Peyer's patch (tissue), 4 donors: Measurements from ENCODE around the gene LURAP1L.

Source experiments
- POLR2A ChIP-seq, 2 donors: fragments of 450-650 bp; IDR thresholded peaks; one replicate each; pipeline ENCODE4 v1.5.1; 2017; ENCODE audit warnings: antibody characterized with exemption in 2 of 2, mild to moderate bottlenecking in 2 of 2, moderate library complexity in 2 of 2
- TF ChIP-seq, protein P1 (sequence below), 6 experiments: fragments of 450-650 bp in 4 of 6; fragments of 200-600 bp in 2 of 6; sonication (generic) in 1 of 6; IDR thresholded peaks; one replicate each; pipeline ENCODE4 v1.5.1; 2017 to 2019; ENCODE audit warnings: antibody characterized with exemption in 6 of 6, mild to moderate bottlenecking in 3 of 6, moderate library complexity in 1 of 6

DNA sequence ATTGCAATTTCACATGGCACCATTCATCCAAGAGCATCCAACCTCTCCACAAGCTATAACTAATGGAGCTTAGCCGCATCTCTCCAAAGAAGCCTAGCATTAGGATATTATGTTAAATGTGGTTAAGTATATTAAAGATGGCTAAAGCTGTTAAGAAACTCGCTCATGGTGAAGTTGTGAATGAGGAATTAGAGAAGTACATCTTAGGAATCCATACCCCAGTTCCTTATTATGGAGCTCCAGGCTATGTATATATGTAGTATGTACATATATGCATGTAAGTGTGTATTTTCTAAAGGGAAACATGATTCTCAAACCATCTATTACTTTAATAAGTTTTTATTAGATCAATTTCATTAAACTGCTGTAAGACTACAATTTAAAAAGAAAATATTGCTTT lies 26.4 kb downstream of the LURAP1L start:
- TF ChIP-seq, protein P1, sequence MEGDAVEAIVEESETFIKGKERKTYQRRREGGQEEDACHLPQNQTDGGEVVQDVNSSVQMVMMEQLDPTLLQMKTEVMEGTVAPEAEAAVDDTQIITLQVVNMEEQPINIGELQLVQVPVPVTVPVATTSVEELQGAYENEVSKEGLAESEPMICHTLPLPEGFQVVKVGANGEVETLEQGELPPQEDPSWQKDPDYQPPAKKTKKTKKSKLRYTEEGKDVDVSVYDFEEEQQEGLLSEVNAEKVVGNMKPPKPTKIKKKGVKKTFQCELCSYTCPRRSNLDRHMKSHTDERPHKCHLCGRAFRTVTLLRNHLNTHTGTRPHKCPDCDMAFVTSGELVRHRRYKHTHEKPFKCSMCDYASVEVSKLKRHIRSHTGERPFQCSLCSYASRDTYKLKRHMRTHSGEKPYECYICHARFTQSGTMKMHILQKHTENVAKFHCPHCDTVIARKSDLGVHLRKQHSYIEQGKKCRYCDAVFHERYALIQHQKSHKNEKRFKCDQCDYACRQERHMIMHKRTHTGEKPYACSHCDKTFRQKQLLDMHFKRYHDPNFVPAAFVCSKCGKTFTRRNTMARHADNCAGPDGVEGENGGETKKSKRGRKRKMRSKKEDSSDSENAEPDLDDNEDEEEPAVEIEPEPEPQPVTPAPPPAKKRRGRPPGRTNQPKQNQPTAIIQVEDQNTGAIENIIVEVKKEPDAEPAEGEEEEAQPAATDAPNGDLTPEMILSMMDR (IDR thresholded peaks at IDR 0.05), result no peak
- no peak for TF ChIP-seq POLR2A (IDR thresholded peaks at IDR 0.05)
